Renal pelvis (tissue), 12 donors: Measurements from ENCODE around the gene MTMR6. TPM values are rescaled to one million over a fixed set of nuclear protein-coding genes. Genes with fewer than 3 reads are reported as not detected.
A peak's percentile ranks its signal among the peaks of the same experiment; 100 is the strongest.
"Not testable (repeated sequence)": the region's sequence is repeated elsewhere in the genome, so short reads cannot be mapped to it uniquely, and the experiment has no call there.

Experiments
- DNase-seq: peaks from one replicate; pipeline ENCODE4 v3.0.0-alpha.2; 2013
- long read RNA-seq, 16 experiments: transcript quantifications; one replicate each; lab custom pipeline, GENCODE V29; 2026
- polyA plus RNA-seq, 3 donors: library from polyadenylated mRNA; unstranded; fragments of 120-200 nt; gene quantifications; one replicate each; pipeline ENCODE4 v1.2.1, GENCODE V29; 2013; ENCODE audit not compliant: insufficient read length in 3 of 3

MTMR6 gene
- polyA plus RNA-seq: 10 to 100 TPM; 15.2 to 18.9 (median 16.4) TPM
- long read RNA-seq, donor 1, full-length matches to known transcripts: 5 of 5 reads
- long read RNA-seq, donor 1, partial matches to known transcripts: 0 of 5 reads
- long read RNA-seq, donor 1, other reads (novel, unspliced or antisense): 0 of 5 reads
- long read RNA-seq, donor 2, full-length matches to known transcripts: 6 of 6 reads
- long read RNA-seq, donor 2, partial matches to known transcripts: 0 of 6 reads
- long read RNA-seq, donor 2, other reads (novel, unspliced or antisense): 0 of 6 reads
- long read RNA-seq, donor 3, full-length matches to known transcripts: 5 of 5 reads
- long read RNA-seq, donor 3, partial matches to known transcripts: 0 of 5 reads
- long read RNA-seq, donor 3, other reads (novel, unspliced or antisense): 0 of 5 reads
- long read RNA-seq, donor 4, full-length matches to known transcripts: 2 of 2 reads
- long read RNA-seq, donor 4, partial matches to known transcripts: 0 of 2 reads
- long read RNA-seq, donor 4, other reads (novel, unspliced or antisense): 0 of 2 reads
- long read RNA-seq, donor 5, full-length matches to known transcripts: 3 of 3 reads
- long read RNA-seq, donor 5, partial matches to known transcripts: 0 of 3 reads
- long read RNA-seq, donor 5, other reads (novel, unspliced or antisense): 0 of 3 reads
- long read RNA-seq, donor 6, full-length matches to known transcripts: 3 of 3 reads
- long read RNA-seq, donor 6, partial matches to known transcripts: 0 of 3 reads
- long read RNA-seq, donor 6, other reads (novel, unspliced or antisense): 0 of 3 reads
- long read RNA-seq, donor 7, full-length matches to known transcripts: 6 of 6 reads
- long read RNA-seq, donor 7, partial matches to known transcripts: 0 of 6 reads
- long read RNA-seq, donor 7, other reads (novel, unspliced or antisense): 0 of 6 reads
- long read RNA-seq, donor 8, full-length matches to known transcripts: 3 of 3 reads
- long read RNA-seq, donor 8, partial matches to known transcripts: 0 of 3 reads
- long read RNA-seq, donor 8, other reads (novel, unspliced or antisense): 0 of 3 reads
- long read RNA-seq, donor 9, full-length matches to known transcripts: 4 of 4 reads
- long read RNA-seq, donor 9, partial matches to known transcripts: 0 of 4 reads
- long read RNA-seq, donor 9, other reads (novel, unspliced or antisense): 0 of 4 reads
- long read RNA-seq, donor 10, full-length matches to known transcripts: 4 of 4 reads
- long read RNA-seq, donor 10, partial matches to known transcripts: 0 of 4 reads
- long read RNA-seq, donor 10, other reads (novel, unspliced or antisense): 0 of 4 reads
- long read RNA-seq, donor 11, full-length matches to known transcripts: 3 of 3 reads
- long read RNA-seq, donor 11, partial matches to known transcripts: 0 of 3 reads
- long read RNA-seq, donor 11, other reads (novel, unspliced or antisense): 0 of 3 reads
- long read RNA-seq, donor 12, full-length matches to known transcripts: 5 of 5 reads
- long read RNA-seq, donor 12, partial matches to known transcripts: 0 of 5 reads
- long read RNA-seq, donor 12, other reads (novel, unspliced or antisense): 0 of 5 reads
- long read RNA-seq, donor 13, full-length matches to known transcripts: 3 of 116 reads
- long read RNA-seq, donor 13, partial matches to known transcripts: 113 of 116 reads
- long read RNA-seq, donor 13, other reads (novel, unspliced or antisense): 0 of 116 reads
- long read RNA-seq, donor 14: 0 reads
- long read RNA-seq, donor 15, full-length matches to known transcripts: 8 of 8 reads
- long read RNA-seq, donor 15, partial matches to known transcripts: 0 of 8 reads
- long read RNA-seq, donor 15, other reads (novel, unspliced or antisense): 0 of 8 reads
- long read RNA-seq, donor 16, full-length matches to known transcripts: 2 of 2 reads
- long read RNA-seq, donor 16, partial matches to known transcripts: 0 of 2 reads
- long read RNA-seq, donor 16, other reads (novel, unspliced or antisense): 0 of 2 reads

DNA sequence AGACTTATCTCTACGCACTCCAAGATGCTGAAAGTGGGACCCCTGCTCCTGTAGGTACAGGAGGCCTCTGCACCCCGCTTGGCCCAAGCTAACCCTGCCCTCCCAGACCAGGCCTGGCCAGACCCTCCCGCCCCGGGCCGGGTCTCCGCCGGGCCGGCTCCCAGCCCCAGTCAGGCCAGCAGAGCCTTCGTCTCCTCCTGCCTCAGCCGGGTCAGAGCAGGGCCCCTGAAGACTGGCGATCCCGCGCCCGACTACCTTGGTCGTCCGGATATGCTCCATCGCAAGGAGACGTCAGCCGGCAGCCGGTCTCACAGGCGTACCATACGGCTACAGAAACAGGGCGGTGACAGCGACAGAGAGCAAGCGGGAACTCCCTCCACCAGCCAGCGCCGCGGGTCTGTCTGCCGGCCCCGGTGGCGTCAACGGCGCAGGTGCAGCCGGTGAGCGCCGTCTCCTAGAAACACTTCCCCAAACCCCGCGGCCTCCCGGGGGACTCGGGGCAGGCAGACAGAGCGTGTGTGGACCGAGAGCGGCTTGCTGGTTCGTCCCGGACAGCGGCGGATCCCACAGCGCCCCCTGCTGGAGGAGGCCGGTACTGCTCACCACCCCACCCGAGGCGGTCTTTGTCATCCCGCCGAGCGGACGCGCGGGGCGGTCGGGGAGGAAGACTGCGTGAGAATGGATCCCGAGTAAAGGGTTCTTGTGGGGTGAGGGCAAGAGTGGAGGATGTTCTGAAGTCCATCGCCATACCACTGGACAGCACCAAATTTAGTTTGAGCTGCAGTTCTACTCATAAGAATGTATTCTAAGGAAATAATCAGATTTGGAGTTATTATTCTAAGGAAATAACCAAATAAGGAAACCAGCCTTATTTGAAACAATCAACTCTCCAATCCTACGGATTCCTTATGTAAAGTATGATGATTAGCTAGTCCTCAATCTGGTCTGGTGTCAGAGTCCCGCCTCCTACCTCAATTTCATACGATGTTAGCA lies at the start of gene MTMR6:
Gene MTMR6, minus strand, starts transcription at position 520 of the 993 bp plus-strand sequence. Its CDS starts 241 bp downstream, at position 279.
- DNase-seq: peak; percentile 85

DNA sequence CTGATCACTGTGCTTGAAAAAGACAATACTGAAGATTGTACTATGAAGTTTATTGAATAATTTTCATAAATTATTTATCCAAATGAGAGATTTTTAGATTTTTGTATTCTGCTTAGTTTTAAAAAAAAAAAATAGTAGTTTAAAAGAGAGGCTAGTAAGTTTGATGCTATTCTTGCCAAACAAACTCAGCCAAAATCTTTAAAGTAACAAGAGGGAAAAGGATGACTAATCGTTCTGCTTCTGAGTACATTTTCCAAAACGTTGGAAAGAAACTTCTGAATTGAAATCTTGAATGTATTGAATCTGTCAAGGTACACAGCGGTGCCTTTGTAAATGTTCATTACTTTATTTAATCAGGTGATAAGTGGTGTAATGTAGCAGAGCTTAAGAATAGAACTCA lies 48.6 kb upstream of the MTMR6 start:
- DNase-seq: no peak

DNA sequence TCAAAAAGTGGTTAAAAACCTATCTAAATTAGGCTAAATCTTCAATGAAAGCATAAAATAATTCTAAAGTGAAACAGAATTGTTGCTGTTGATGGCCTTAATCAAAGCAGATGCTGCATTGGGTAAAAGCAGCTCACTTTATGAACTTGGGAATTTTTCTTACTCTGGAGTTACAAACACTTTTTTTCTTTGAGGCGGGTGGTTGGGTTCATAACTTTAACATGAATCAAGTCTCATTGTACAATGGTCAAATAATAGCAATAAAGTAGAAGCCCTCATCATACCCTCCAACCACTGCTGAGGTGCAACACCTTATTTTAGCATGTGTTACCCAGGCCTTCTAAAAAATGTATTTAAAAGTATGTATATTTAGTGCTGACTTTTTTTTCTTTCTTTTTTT lies 43.3 kb upstream of the MTMR6 start:
- no peak for DNase-seq

DNA sequence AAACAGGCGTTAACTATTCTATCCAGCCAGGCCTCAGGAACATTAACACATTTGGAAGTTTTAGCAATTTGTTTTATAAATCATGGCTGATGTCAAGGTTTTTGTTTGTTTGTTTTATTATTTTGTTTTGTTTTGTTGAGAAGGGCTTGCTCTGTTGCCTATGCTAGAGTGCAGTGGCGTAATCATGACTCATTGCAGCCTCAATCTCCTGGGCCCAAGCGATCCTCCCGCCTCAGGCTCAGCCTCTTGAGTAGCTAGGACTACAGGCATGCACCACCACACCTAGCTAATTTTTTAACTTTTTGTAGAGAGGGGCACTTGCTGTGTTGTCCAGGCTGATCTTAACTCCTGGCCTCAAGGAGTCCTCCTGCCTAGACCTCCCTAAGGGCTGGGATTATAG lies 42.4 kb upstream of the MTMR6 start:
- no peak for DNase-seq

DNA sequence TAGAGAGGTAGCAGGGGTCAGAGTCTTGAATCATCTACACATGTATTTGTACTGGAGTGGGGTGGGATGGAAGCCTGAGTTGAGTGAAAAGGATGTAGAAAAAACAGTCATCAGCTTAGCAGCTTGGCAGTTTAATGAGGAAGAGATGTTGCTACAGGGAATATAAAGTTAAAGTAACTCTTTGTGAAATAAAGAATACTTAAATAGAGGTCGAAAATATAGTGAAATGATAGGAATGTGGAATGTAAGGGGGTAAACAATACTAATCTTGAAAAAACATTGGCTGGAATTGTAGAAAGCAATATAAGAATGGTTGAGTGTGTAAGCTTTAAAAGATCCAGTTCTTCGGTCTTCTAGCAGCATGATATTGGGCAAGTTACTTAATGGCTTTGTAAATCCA lies 36.8 kb upstream of the MTMR6 start:
- no peak for DNase-seq

DNA sequence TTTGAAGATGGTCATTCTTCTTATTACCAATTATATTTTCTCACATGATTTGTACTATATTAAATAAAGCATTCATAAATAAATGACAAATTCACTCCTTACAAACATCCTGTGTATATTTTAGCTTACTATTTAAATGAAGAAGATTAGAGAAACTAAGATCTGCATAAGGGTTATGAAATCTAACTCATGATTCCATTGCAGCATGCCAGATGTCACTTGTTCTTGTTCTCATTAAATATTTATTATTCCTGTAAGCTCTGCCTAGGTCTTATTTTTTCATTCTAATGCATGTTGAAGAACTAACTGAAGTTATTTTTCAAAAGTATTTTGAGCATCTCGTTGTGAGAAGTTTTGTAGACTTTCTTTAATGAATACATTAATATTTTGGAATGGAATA lies 32.5 kb upstream of the MTMR6 start:
- no peak for DNase-seq

DNA sequence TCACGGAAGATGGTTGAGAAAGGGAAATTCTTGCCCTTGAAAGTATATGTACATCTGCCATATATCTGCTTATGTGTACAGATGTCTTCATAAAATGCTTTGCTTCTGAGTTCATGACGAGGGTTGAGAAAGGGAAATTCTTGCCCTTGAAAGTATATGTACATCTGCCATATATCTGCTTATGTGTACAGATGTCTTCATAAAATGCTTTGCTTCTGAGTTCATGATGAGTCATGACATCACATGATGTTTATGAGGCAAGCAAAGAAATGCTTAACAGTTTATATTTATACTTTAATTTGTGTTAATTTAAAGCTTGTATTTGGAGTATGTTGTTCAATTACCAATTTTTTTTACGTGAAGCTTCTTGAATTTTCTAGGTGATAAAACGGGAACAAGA lies 31.7 kb upstream of the MTMR6 start:
- DNase-seq: not testable (repeated sequence)

DNA sequence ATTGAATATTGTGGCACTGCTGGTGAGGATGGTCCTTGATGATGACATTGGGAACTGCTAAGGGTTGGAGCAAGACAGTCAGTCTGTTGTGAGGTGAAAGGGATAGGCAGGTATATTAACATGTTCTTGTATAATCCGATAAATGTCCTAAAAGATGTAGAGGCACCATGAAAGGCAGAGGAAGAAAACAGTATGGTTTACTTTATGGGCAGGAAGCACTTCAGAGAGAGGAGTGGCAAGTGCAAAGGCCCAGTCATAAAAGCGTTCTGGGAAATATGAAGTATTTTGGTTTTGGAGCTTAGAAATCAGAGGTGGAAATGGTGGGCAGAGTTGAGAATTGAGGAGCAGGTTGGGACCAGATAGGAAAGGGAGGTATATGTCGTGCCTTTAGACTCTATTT lies 23.6 kb upstream of the MTMR6 start:
- DNase-seq: no peak

DNA sequence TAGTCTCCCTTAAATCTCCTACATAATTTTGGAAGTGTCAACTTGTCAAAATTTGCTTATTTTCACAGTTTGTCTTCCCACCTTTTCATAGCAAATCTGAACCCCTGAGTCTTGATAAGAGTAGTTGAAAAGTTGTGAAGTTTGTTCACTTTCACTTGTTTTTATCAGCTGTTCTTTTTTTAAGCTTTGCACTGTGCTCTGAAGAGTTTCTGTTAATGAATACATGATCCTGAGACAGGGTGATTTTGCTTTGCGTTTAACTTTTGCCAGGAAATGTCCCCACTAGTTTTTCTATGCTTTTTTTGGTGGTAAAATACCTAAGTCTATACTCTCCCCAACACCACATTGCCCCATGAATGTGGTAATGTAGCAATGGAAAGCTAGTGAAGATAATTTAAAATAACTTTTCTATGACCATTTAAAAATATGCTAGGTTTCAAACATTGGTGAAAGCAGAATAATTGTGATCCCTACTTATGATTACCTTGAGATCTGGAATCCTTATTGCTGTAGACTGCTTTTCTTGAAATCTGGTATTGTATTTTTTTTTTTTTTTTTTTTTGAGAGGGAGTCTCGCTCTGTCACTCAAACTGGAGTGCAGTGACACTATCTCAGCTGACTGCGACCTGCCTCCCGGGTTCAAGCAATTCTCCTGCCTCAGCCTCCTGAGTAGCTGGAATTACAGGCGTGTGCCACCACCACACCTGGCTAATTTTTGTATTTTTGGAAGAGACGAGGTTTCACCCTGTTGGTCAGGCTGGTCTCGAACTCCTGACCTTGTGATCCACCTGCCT lies 19.6 kb upstream of the MTMR6 start:
- no peak for DNase-seq

DNA sequence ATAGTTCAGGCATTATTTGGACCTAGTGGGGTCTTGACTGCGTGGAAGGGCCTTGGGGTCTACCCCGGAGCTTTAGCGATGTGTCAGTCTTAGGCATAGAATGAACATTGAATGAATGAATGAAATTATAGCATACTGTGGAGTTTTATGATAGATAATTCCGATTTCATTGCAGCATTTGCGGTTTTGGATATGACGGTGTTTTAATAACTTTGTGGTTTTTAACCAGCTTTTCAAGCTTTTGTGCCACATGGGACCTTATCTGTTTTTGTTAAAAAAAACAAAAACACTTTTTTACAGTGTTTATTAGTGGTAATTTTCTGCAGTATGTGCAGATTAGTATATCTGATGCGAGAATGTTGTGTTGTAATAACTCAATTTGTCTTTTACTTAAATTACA lies 14.8 kb upstream of the MTMR6 start:
- DNase-seq: no peak

DNA sequence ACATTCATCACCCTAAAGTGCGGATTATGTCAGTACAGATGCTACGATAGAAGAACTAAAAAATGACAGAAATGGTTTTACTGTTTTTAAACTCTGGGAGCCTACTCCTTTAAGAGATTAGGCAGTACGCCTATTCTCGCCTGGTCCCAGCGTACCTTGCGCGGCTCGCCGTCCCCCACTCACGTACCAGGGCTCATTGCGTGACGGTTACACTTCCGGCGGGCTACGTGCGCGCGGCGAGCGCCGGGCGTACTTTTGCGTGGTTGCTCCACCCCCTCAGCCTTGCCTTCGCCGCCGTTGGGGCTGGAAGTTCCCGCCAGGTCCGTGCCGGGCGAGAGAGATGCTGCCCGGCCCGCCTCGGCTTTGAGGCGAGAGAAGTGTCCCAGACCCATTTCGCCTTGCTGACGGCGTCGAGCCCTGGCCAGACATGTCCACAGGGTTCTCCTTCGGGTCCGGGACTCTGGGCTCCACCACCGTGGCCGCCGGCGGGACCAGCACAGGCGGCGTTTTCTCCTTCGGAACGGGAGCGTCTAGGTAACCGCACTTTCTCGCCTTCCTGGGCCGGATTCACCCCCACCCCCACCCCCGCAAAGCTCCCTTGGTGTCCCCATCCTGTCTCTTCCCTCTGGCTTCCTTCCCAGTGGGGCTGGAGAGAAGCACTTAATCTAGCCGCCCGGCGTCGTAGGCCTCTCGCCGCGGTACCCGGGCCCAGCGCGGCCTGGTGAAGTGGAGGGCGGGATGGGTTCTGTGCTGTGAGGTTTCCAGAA lies 14.2 kb upstream of the MTMR6 start, which contains the start of gene NUP58:
Gene NUP58, plus strand, starts transcription at position 279 of the 767 bp plus-strand sequence. Its CDS starts 149 bp downstream, at position 428.
- DNase-seq: peak; percentile 95

DNA sequence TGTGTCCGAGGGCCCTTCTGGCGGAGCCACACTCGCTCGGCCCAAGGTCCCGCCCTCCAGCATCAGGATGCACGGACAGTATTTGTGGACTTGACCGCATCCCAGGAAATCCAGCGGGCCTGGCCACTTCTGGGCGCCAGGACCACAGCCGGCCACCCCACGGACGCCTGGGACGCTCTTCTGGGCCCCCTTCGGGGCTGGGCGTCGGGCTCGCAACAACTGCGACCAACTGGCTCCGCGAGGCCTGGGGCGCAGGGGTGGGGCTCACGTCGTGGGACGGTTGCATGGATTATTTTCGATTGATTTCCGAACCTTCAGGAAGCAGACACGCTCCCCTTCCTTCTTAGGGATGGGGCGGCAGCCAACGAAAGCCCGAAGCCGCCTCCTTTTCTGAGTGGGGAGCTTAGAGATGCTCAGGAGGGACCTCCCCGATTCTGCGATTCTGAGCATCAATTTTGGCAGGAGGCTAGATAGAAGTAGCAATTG lies 13.6 kb upstream of the MTMR6 start:
- no peak for DNase-seq

DNA sequence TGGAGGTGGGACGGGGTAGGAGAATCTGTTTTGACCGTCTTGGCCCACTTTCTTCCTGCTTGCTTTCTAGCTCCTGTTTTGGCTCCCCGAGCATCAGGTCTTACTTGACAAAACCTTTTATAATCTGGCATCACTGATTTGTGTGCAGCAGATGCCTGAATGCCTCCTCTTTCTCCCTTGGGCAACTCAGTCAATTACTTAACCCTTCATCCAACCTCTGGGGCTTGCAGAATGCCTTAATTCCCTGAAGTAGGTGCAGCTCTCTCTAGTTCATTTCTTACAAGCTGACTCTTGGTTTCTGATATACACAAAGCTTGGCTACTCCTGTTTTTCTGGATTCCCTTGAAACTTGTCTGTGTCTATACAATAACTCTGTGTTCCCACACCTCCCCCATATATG lies 8.4 kb upstream of the MTMR6 start:
- DNase-seq: no peak

DNA sequence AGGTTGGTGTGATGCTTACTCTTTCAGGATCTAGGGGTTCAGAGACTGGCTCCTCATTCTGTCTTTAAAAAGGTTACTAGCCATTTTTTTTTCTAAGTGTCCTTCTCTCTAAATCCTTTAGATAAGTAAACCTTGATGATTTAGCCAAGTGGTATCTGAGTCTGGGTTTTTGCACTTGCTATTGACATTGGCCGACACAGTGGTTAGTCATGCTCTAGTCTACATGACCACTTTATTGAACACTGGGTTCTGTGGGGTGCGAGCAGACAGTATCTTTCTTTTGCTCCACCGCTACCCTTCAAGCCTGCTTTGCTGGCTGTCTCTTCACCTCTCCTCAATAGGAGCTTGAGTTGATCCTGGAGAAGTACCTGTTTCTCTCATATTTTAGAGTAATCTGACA lies 7.9 kb upstream of the MTMR6 start:
- no peak for DNase-seq

DNA sequence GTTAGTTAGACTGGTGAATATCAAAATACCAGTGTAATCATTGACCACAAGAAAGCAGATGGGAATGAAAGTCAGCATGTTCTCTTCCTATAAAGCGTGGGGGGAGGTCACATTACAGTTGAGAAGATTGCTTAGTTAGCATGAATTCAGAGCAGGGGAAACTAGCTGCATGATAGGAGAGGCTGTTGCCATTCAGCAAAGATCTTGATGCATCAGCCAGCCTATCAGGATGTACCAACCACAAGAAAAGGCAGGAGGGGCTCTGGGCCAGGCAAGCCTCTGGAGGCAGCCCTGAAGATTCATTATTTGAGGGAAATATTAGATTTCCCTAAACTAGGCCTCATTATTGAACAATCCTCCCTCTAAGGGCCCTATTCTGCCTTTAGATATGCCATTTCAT lies 5.0 kb upstream of the MTMR6 start:
- DNase-seq: peak; percentile 41

DNA sequence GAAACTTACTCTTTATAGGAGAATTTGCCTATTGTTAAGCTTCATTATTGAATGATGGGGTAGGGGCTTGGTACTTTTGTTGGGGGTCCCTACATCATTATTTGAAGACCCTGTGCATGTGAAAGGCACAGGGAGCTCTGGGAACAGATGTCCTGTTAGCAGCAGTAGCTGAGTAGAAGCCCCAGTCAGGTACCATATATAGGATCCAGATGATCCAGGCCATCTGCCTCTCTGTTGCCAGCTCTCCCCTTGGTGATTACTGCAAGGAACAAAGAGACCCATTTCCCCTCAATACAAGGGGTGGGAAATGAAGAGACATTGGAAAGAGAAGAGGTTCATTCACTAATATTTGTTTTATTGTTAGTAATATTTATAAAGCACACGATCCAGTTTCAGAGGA lies 4.4 kb upstream of the MTMR6 start:
- no peak for DNase-seq

DNA sequence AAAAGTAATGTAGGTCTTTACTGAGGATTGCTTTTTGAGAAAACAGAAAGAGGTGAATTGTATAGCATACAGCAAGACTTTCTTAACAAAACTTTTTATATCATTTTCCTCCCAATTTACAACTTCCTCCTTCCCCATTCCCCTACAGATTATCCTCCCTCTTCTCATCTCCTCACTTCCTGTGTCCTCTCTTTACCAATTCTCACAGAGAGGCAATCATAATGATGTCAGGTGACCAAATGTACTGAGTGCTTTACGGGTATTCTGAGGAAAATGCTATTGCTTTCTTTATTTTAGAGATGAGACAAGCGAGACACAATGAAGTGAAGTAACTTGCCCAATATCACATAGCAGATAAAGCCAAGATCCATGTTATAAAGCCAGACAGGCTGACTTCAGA lies 1.7 kb upstream of the MTMR6 start:
- DNase-seq: no peak
